IMR-90 (cell line): ENCODE results near the gene CCNG1. TPM values are rescaled to one million over a fixed set of nuclear protein-coding genes. Genes with fewer than 3 reads are reported as not detected.

Source experiments
- ATAC-seq: fragments of 200-7000 bp; cut with Tn5 transposase; 2 replicates; pipeline ENCODE4 v1.9.1; 2020; ENCODE audit warnings: low read depth, mild to moderate bottlenecking, moderate library complexity
- BruUV-seq: library from RNA; stranded (reverse); fragments of 400-500 nt; replicated peaks from 2 replicates; lab custom pipeline; 2021; lab: Mats Ljungman, UMichigan
- CTCF ChIA-PET: fragments of 300-600 bp; formaldehyde crosslinking; extraction: SDS; loops from one replicate; lab custom pipeline; 2021; ENCODE audit warnings: antibody characterized with exemption; lab: Yijun Ruan, JAX
- POLR2A ChIA-PET: fragments of 300-600 bp; sonication (Branson Sonifier 250); formaldehyde crosslinking; loops from one replicate; lab custom pipeline; 2022; ENCODE audit warnings: antibody characterized with exemption; ENCODE audit not compliant: unreplicated experiment; lab: Charles Lee
- DNase-seq: peaks from one replicate; pipeline ENCODE4 v3.0.0; 2013
- H2AFZ ChIP-seq: replicated peaks from 2 replicates; pipeline ENCODE3; 2013; ENCODE audit warnings: low read length, mild to moderate bottlenecking; ENCODE audit not compliant: poor library complexity
- H2AK5ac ChIP-seq: 2 replicates; pipeline ENCODE4 v1.6.1; 2013; ENCODE audit warnings: low read depth, low read length, inconsistent platforms
- H2AK9ac ChIP-seq: replicated peaks from 2 replicates; pipeline ENCODE3; 2013; ENCODE audit warnings: mild to moderate bottlenecking, low read depth, low read length, moderate library complexity; ENCODE audit not compliant: poor library complexity
- H2BK120ac ChIP-seq: 2 replicates; pipeline ENCODE4 v1.6.1; 2013; ENCODE audit warnings: low read depth, low read length, inconsistent platforms
- H2BK15ac ChIP-seq: 3 replicates; pipeline ENCODE4 v1.6.1; 2013; ENCODE audit warnings: low read depth, low read length, inconsistent platforms
- H2BK20ac ChIP-seq: 2 replicates; pipeline ENCODE4 v1.6.1; 2013; ENCODE audit warnings: low read depth, mild to moderate bottlenecking, inconsistent platforms, low read length, moderate library complexity
- H2BK5ac ChIP-seq: 2 replicates; pipeline ENCODE4 v1.6.1; 2013; ENCODE audit warnings: mild to moderate bottlenecking, low read depth, low read length, inconsistent platforms; ENCODE audit not compliant: poor library complexity, severe bottlenecking
- H3K14ac ChIP-seq: replicated peaks from 2 replicates; pipeline ENCODE4 v1.6.1; 2013; ENCODE audit warnings: low read depth, low read length, inconsistent platforms
- H3K18ac ChIP-seq: 2 replicates; pipeline ENCODE4 v1.6.1; 2013; ENCODE audit warnings: low read depth, low read length, control low read depth
- H3K23ac ChIP-seq: 2 replicates; pipeline ENCODE4 v1.6.1; 2013; ENCODE audit warnings: low read depth, low read length, inconsistent platforms
- H3K27ac ChIP-seq: 2 replicates; pipeline ENCODE4 v1.5.1; 2013; ENCODE audit warnings: mild to moderate bottlenecking, control low read depth, low read length; ENCODE audit not compliant: insufficient read depth
- H3K27me3 ChIP-seq: 2 replicates; pipeline ENCODE4 v1.6.1; 2013; ENCODE audit warnings: low read length; ENCODE audit not compliant: control insufficient read depth, insufficient read depth
- H3K36me3 ChIP-seq: 2 replicates; pipeline ENCODE4 v1.6.1; 2013; ENCODE audit warnings: low read length, mixed read lengths; ENCODE audit not compliant: control insufficient read depth, insufficient read depth
- H3K4ac ChIP-seq: 2 replicates; pipeline ENCODE4 v1.6.1; 2013; ENCODE audit warnings: low read depth, low read length, inconsistent platforms
- H3K4me1 ChIP-seq: 2 replicates; pipeline ENCODE4 v1.6.1; 2013; ENCODE audit warnings: low read length, mixed read lengths; ENCODE audit not compliant: control insufficient read depth, insufficient read depth
- H3K4me2 ChIP-seq: 2 replicates; pipeline ENCODE4 v1.6.1; 2013; ENCODE audit warnings: low read depth, mild to moderate bottlenecking, control low read depth, low read length, moderate library complexity
- H3K4me3 ChIP-seq: 2 replicates; pipeline ENCODE4 v1.5.1; 2013; ENCODE audit warnings: low read depth, mild to moderate bottlenecking, control low read depth, low read length, moderate library complexity; ENCODE audit not compliant: insufficient read depth
- H3K56ac ChIP-seq: 2 replicates; pipeline ENCODE4 v1.6.1; 2013; ENCODE audit warnings: low read length, inconsistent platforms; ENCODE audit not compliant: insufficient read depth; ENCODE audit errors: extremely low read depth
- H3K79me1 ChIP-seq, 2 experiments: 2 replicates each; pipeline ENCODE4 v1.6.1; 2013; ENCODE audit warnings: low read length in 2 of 2, inconsistent platforms in 1 of 2, low read depth in 1 of 2
- H3K9ac ChIP-seq: 2 replicates; pipeline ENCODE4 v1.6.1; 2013; ENCODE audit warnings: low read depth, low read length, control low read depth
- H3K9me1 ChIP-seq: 2 replicates; pipeline ENCODE4 v1.6.1; 2013; ENCODE audit warnings: low read length, inconsistent platforms; ENCODE audit not compliant: insufficient read depth
- H3K9me3 ChIP-seq: 2 replicates; pipeline ENCODE4 v1.6.1; 2013; ENCODE audit warnings: low read length; ENCODE audit not compliant: control insufficient read depth, insufficient read depth
- H4K20me1 ChIP-seq: 2 replicates; pipeline ENCODE4 v1.6.1; 2013; ENCODE audit warnings: low read length, inconsistent platforms; ENCODE audit not compliant: insufficient read depth
- H4K5ac ChIP-seq: 2 replicates; pipeline ENCODE4 v1.6.1; 2013; ENCODE audit warnings: mild to moderate bottlenecking, low read depth, low read length, control low read depth
- H4K8ac ChIP-seq, 2 experiments: 2 replicates each; pipeline ENCODE4 v1.6.1; 2013; ENCODE audit warnings: low read depth in 2 of 2, low read length in 2 of 2, control low read depth in 1 of 2, inconsistent platforms in 1 of 2
- H4K91ac ChIP-seq: 2 replicates; pipeline ENCODE4 v1.6.1; 2013; ENCODE audit warnings: low read depth, low read length, inconsistent platforms; ENCODE audit not compliant: insufficient read depth
- BHLHE40 ChIP-seq: fragments of 150-350 bp; IDR thresholded peaks from 2 replicates; pipeline ENCODE4 v1.6.1; 2016; ENCODE audit warnings: mild to moderate bottlenecking, low read depth, low read length
- CEBPB ChIP-seq: IDR thresholded peaks from 2 replicates; pipeline ENCODE4 v1.6.1; 2012; ENCODE audit warnings: low read depth, low read length, improper control_type of control experiment
- CHD1 ChIP-seq: IDR thresholded peaks from 2 replicates; pipeline ENCODE4 v1.6.1; 2012; ENCODE audit warnings: low read depth, low read length, improper control_type of control experiment
- CTCF ChIP-seq: conservative IDR thresholded peaks from 2 replicates; pipeline ENCODE4 v1.5.1; 2012; ENCODE audit warnings: mild to moderate bottlenecking, low read depth, low read length, improper control_type of control experiment
- ELK1 ChIP-seq: fragments of 150-350 bp; IDR thresholded peaks from 2 replicates; pipeline ENCODE4 v1.6.1; 2016; ENCODE audit warnings: low read depth, mild to moderate bottlenecking, low read length, moderate library complexity, borderline replicate concordance
- FOS ChIP-seq: fragments of 150-350 bp; IDR thresholded peaks from 2 replicates; pipeline ENCODE4 v1.6.1; 2016; ENCODE audit warnings: low read depth, low read length
- MAFK ChIP-seq: IDR thresholded peaks from 2 replicates; pipeline ENCODE4 v1.6.1; 2012; ENCODE audit warnings: low read depth, low read length, improper control_type of control experiment
- MAZ ChIP-seq: IDR thresholded peaks from 2 replicates; pipeline ENCODE4 v1.6.1; 2012; ENCODE audit warnings: low read depth, mild to moderate bottlenecking, low read length, improper control_type of control experiment, moderate library complexity, borderline replicate concordance
- MXI1 ChIP-seq: IDR thresholded peaks from 2 replicates; pipeline ENCODE4 v1.6.1; 2012; ENCODE audit warnings: low read depth, mild to moderate bottlenecking, low read length, moderate library complexity, borderline replicate concordance
- NFE2L2 ChIP-seq: fragments of 150-350 bp; IDR thresholded peaks from 2 replicates; pipeline ENCODE4 v1.6.1; 2016; ENCODE audit warnings: low read depth, mild to moderate bottlenecking, low read length
- RCOR1 ChIP-seq: IDR thresholded peaks from 2 replicates; pipeline ENCODE4 v1.6.1; 2012; ENCODE audit warnings: mild to moderate bottlenecking, low read length, improper control_type of control experiment; ENCODE audit not compliant: insufficient replicate concordance
- RFX5 ChIP-seq: IDR thresholded peaks from 2 replicates; pipeline ENCODE4 v1.8.0; 2012; ENCODE audit warnings: low read depth, mild to moderate bottlenecking, low read length, moderate library complexity
- SMC3 ChIP-seq: fragments of 150-350 bp; IDR thresholded peaks from 2 replicates; pipeline ENCODE4 v1.6.1; 2016; ENCODE audit warnings: low read depth, mild to moderate bottlenecking, antibody characterized with exemption, low read length, moderate library complexity
- USF2 ChIP-seq: fragments of 150-350 bp; IDR thresholded peaks from 2 replicates; pipeline ENCODE4 v1.6.1; 2017; ENCODE audit warnings: mild to moderate bottlenecking, antibody characterized with exemption, low read length, low read depth
- WGBS, 2 experiments: methylation state at CpG; one replicate each; pipeline versions ENCODE4 v1.1.5 to v1.1.7; 2013; ENCODE audit warnings: missing lambda C conversion rate in 2 of 2; ENCODE audit not compliant: insufficient read length in 1 of 2; ENCODE audit errors: extremely low coverage in 2 of 2; 5-methylcytosine and 5-hydroxymethylcytosine counted together
- dilution Hi-C: fragments of 300-500 bp; cut with HindIII; formaldehyde crosslinking; loops from one replicate; pipeline ENCODE4 v1.14.3; 2018; ENCODE audit warnings: low sequenced_read_pairs; ENCODE audit not compliant: unreplicated experiment
- in situ Hi-C: fragments of 300-500 bp; cut with MboI; formaldehyde crosslinking; loops from 3 replicates; pipeline ENCODE4 v1.14.3; 2019; ENCODE audit warnings: low sequenced_read_pairs, inconsistent platforms, mixed read lengths
- intact Hi-C: fragments of 100-400 bp; cut with micrococcal nuclease; formaldehyde crosslinking; loops from 2 replicates; pipeline ENCODE4 v1.10.0; 2022
- polyA plus RNA-seq, 3 experiments: library from polyadenylated mRNA; depleted of rRNA; stranded (reverse); fragments of >200 nt; gene quantifications; 2 replicates each; pipeline ENCODE4 v1.2.3, GENCODE V29; 2012; ENCODE audit warnings: low replicate concordance in 1 of 3
- total RNA-seq: library from RNA; depleted of rRNA; stranded (reverse); fragments of >200 nt; gene quantifications from 2 replicates; pipeline ENCODE4 v1.2.3, GENCODE V29; 2012

CCNG1 gene
- total and polyA plus RNA-seq, 2 of the 4 experiments (the other 2 are of a cell fraction), result 72.0 to 382 TPM

GRCh38 chr5:163478126-163478981, 41.0 kb downstream of the CCNG1 start:
- no peak overlapping the region for H3K4me3 ChIP-seq
- H3K56ac ChIP-seq, result no peak overlapping the region
- no peak overlapping the region for H3K4ac ChIP-seq
- no peak overlapping the region for H3K27ac ChIP-seq
- no peak overlapping the region for H2BK20ac ChIP-seq
- no peak overlapping the region for H2AK5ac ChIP-seq
- H4K91ac ChIP-seq, result no peak overlapping the region
- peak; percentile 28 for DNase-seq
- H3K36me3 ChIP-seq, result no peaks in the 10 kb centered on the region; the same call in 1 of the 2 replicates
- intact Hi-C loops, result no loop called here
- CTCF ChIA-PET, result interaction anchor here (1.1 kb wide), 1 partner anchor 27 kb away, joined by 3 read pairs; the partner anchor contains the start of gene MAT2B
- 0 out of 2 replicates have a peak, but pooled peaks cover 3% of the 10 kb centered on the region for H3K9me1 ChIP-seq
- BruUV-seq, result no TSS peak
- H2AK9ac ChIP-seq, result no peak overlapping the region
- H3K27me3 ChIP-seq, result no peaks in the 10 kb centered on the region
- POLR2A ChIA-PET, result no interaction called here
- H3K4me2 ChIP-seq, result no peak overlapping the region
- no peak overlapping the region for H4K5ac ChIP-seq
- no peak overlapping the region for H3K14ac ChIP-seq
- H4K20me1 ChIP-seq, result no peaks in the 10 kb centered on the region
- no CpG with 5 or more reads among the region's 2 CpGs for WGBS, 2 experiments
- no peak overlapping the region for H2AFZ ChIP-seq
- no peaks in the 10 kb centered on the region for H3K9me3 ChIP-seq
- no peak overlapping the region for H3K18ac ChIP-seq
- in situ Hi-C loops, result no loop called here
- H4K8ac ChIP-seq, result no peak overlapping the region
- no peaks in the 10 kb centered on the region; a peak in 1 of 4 replicates for H3K79me1 ChIP-seq
- dilution Hi-C loops, result no loop called here
- no peak overlapping the region for H3K9ac ChIP-seq
- no peak overlapping the region for H2BK5ac ChIP-seq
- no peak overlapping the region for H2BK120ac ChIP-seq
- peak; percentile 78 for ATAC-seq
- peaks cover 3% of the 10 kb centered on the region; the same call in 1 of the 2 replicates for H3K4me1 ChIP-seq
- H2BK15ac ChIP-seq, result no peak overlapping the region
- no peak overlapping the region for H3K23ac ChIP-seq
- TF ChIP-seq NFE2L2 (no peak), MAZ (no peak), MAFK (no peak), SMC3 (no peak), MXI1 (no peak), CHD1 (no peak), RFX5 (no peak), ELK1 (no peak), FOS (no peak), CTCF (no peak), CEBPB (no peak), RCOR1 (no peak), USF2 (no peak), BHLHE40 (no peak)
